Subcutaneous abdominal adipose tissue (tissue), 5 donors: ENCODE data around the gene FARS2.

Experiments
- H3K27ac ChIP-seq: one replicate; pipeline ENCODE4 v1.7.0; 2013; ENCODE audit warnings: low read depth, mild to moderate bottlenecking, inconsistent platforms, low read length, moderate library complexity
- H3K27me3 ChIP-seq, 5 donors: one replicate each; pipeline ENCODE4 v1.7.0; 2013; ENCODE audit warnings: low read length in 5 of 5, inconsistent platforms in 1 of 5; ENCODE audit not compliant: control insufficient read depth in 5 of 5, insufficient read depth in 4 of 5
- H3K36me3 ChIP-seq, 5 donors: one replicate each; pipeline ENCODE4 v1.7.0; 2013; ENCODE audit warnings: low read length in 5 of 5; ENCODE audit not compliant: control insufficient read depth in 5 of 5, insufficient read depth in 5 of 5
- H3K4me1 ChIP-seq, 5 donors: one replicate each; pipeline ENCODE4 v1.7.0; 2013; ENCODE audit warnings: low read length in 5 of 5, mild to moderate bottlenecking in 3 of 5, moderate library complexity in 1 of 5; ENCODE audit not compliant: control insufficient read depth in 5 of 5, insufficient read depth in 5 of 5
- H3K4me3 ChIP-seq, 5 donors: one replicate each; pipeline ENCODE4 v1.7.0; 2013; ENCODE audit warnings: low read length in 5 of 5, low read depth in 1 of 5
- H3K9ac ChIP-seq, 5 donors: one replicate each; pipeline ENCODE4 v1.7.0; 2013; ENCODE audit warnings: low read length in 5 of 5, mild to moderate bottlenecking in 4 of 5, moderate library complexity in 3 of 5
- H3K9me3 ChIP-seq, 5 donors: one replicate each; pipeline ENCODE4 v1.7.0; 2013; ENCODE audit warnings: low read length in 5 of 5; ENCODE audit not compliant: control insufficient read depth in 5 of 5
- donor health status: healthy.
- donor health status: healthy.
- donor health status: healthy.
- donor health status: healthy.
- donor health status: healthy.

Gene FARS2

GRCh38 chr6:5463690-5464089 is 202.4 kb downstream of the FARS2 start:
- Histone ChIP-seq H3K27me3 (no peaks in the 10 kb centered on the region), H3K36me3 (peaks cover 0 to 3% (median 0%) of the 10 kb centered on the region in 5 donors), H3K9me3 (peaks cover 0 to 3% (median 0%) of the 10 kb centered on the region in 5 donors), H3K27ac (no peak overlapping the region), H3K4me1 (peaks cover 0 to 3% (median 3%) of the 10 kb centered on the region in 5 donors), H3K9ac (no peak overlapping the region), H3K4me3 (no peak overlapping the region)

DNA sequence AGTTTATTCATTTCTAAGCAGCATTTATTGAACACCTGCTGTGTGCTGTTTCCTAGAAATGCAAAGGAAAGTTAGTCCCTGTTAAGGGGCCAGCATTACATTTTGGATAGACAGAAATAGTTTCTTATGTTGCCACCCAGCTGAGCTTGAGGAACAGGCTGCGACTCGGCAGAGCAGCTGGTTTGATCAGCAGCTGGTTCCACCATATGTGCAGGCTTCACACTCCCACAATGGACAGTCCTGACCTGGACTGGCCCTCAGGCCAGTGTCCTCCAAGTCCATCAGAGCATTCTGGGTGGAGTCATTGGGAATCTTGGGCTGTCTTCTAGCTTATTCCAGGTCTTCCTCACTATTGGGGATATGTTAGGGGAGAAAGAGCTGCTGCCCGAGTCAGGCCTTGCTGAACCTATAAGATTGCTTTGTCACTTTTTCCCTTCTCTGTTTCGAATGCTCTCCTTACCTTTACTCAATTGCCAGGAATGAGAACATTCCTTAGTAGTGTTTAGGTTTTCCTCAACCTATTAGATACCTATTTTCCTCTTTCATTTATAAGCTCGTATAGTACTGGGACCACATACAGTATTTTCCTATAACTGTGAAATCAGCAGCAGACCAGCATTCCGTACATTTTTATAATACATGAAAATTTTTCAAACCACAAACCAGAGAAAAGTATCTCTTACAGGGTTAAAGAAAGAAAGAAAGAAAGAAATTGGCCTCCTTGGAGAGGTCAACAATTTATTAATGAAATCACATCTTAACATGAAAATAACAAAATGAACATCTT is 203.0 kb downstream of the FARS2 start:
- no peak overlapping the region for H3K4me3 ChIP-seq
- no peak overlapping the region for H3K27ac ChIP-seq
- no peaks in the 10 kb centered on the region for H3K27me3 ChIP-seq
- no peak overlapping the region for H3K9ac ChIP-seq
- H3K36me3 ChIP-seq: peaks cover 0 to 6% (median 0%) of the 10 kb centered on the region in 5 donors
- H3K4me1 ChIP-seq: peaks cover 0 to 3% (median 3%) of the 10 kb centered on the region in 5 donors
- peaks cover 0 to 3% (median 0%) of the 10 kb centered on the region in 5 donors for H3K9me3 ChIP-seq

GRCh38 chr6:5466281-5467136 is 205.2 kb downstream of the FARS2 start:
- Histone ChIP-seq H3K4me1 (peaks cover 0 to 11% (median 6%) of the 10 kb centered on the region in 5 donors), H3K9me3 (peaks cover 0 to under 1% (median 0%) of the 10 kb centered on the region in 5 donors), H3K4me3 (no peak overlapping the region), H3K36me3 (peaks cover 0 to 4% (median 0%) of the 10 kb centered on the region in 5 donors), H3K27me3 (no peaks in the 10 kb centered on the region), H3K27ac (no peak overlapping the region), H3K9ac (no peak overlapping the region)

DNA sequence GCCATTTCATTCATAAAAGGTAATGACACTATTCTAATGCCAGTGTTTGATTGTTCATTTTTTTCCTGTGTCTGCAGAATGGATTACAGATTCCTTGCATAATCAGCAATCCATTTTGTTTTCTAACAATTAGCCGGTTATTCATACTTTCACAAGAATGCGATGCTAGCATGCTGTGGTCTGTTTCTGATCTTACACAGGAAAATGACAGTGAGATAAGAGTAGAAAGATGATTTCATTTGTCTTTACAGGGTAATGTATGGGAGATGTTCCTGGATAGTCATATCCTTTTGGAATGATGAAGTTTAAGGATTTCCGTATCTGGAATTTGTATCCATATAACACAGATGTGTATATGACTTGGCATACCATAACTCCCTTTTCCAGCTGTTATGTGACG is 207.3 kb downstream of the FARS2 start:
- H3K9ac ChIP-seq: no peak overlapping the region
- peaks cover 0 to 13% (median 6%) of the 10 kb centered on the region in 5 donors for H3K4me1 ChIP-seq

DNA sequence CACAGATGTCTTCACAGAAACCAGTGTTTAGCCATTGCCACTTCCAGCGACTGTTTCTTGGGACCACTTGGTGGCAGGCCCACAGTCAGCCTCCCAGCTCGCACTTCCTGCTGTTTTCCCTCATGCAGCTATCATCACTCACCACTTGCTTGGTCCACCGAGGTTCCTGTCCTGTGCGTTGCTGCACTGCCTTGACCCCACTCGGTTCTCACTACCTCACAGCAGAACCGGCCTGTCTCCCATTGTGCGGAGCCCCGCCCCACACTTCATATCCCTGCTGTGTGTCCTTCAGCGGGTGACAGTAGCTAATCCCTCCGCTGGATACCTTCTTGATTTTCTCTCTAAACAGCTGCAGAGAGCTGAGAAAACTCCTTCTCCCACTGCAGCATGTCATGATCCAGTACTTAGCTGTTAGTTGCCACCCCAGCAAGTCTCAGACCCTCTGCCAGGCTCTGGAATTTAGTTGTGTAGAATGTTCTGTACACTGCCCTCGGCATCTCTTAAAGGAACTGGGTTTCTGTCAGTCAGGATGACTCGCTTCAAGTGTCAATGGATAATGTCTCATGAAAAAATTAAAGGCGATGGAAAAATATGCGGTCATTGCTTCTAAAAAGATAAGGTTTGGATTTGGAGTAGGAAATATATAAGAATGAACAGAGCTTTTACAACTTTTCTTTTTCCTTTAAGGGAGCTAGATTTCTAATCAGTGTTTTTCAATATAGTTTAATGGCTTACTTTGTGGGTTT is 208.0 kb downstream of the FARS2 start:
- H3K9ac ChIP-seq: no peak overlapping the region
- H3K9me3 ChIP-seq: no peaks in the 10 kb centered on the region
- H3K4me1 ChIP-seq: peaks cover 0 to 13% (median 6%) of the 10 kb centered on the region in 5 donors
- H3K4me3 ChIP-seq: no peak overlapping the region
- no peak overlapping the region for H3K27ac ChIP-seq
- no peaks in the 10 kb centered on the region for H3K27me3 ChIP-seq
- H3K36me3 ChIP-seq: peaks cover 0 to 4% (median 0%) of the 10 kb centered on the region in 5 donors

More for the DNA sequence above, 207.3 kb downstream of the FARS2 start:
- Histone ChIP-seq H3K27ac (no peak overlapping the region), H3K36me3 (peaks cover 0 to 4% (median 0%) of the 10 kb centered on the region in 5 donors), H3K9me3 (no peaks in the 10 kb centered on the region), H3K27me3 (no peaks in the 10 kb centered on the region), H3K4me3 (no peak overlapping the region)

- Histone ChIP-seq H3K4me3 (no peak overlapping the region), H3K36me3 (peaks cover 0 to 4% (median 0%) of the 10 kb centered on the region in 5 donors), H3K9me3 (no peaks in the 10 kb centered on the region), H3K9ac (no peak overlapping the region), H3K27me3 (no peaks in the 10 kb centered on the region), H3K27ac (no peak overlapping the region), H3K4me1 (peaks cover 0 to 13% (median 6%) of the 10 kb centered on the region in 5 donors)
Observed at GRCh38 chr6:5471044-5471443, 209.7 kb downstream of the FARS2 start.

DNA sequence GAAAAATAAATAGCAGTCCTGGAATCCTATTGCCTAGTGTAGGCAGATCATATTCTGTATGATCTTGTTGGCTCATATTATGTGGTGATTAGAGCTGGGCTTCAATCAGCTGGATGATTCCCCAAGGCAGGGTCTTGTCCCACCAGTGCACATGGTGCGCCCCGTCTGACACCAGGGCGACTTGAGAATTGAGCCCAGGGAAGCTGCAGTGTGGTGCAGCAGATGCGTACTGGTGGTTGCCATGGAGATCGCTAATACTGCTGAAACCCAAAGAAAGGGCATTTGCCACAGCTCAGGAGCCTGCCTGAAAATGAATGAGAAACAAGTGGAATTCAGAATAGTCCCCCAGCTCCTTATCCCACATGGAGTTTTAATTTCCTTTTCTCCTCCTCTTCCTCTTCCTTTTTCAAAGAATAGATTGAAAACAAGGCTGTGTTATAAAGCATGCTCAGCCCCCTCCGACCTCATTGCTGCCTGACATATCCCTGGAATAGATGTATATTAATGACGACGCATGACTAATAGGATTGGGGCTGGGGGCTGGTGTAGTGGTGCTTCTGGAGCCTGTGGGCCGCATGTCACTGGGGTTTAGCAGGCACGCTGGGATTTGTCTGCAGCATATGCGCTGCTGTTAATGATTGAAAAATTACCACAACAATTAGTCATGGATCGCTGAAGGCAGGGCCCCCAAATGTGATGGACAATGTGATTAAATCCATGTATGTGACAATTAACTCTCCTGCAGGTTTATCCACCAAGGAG is 210.5 kb downstream of the FARS2 start:
- Histone ChIP-seq H3K9ac (no peak overlapping the region), H3K36me3 (peaks cover 0 to 4% (median 0%) of the 10 kb centered on the region in 5 donors)

DNA sequence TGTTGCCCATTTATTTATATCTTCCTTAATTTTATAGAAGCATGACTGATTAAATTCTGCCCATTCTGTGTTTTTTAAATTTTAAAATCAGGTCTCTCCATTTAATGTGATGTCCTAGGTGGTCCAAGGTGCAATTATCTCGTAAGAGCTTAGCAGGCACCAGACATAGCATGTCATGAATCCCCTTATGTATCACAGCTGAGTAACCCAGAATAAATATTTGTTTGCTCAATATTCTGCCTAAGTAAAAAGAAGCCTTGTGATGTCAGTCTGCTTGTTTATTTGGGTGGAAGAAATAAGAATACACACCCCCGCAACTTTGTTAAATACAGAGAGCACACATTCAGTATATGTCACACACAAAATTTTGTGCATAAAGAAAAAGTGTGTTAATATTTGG is 211.3 kb downstream of the FARS2 start:
- peaks cover 0 to 9% (median 3%) of the 10 kb centered on the region in 5 donors for H3K4me1 ChIP-seq
- H3K9ac ChIP-seq: no peak overlapping the region
- peaks cover 0 to 4% (median 0%) of the 10 kb centered on the region in 5 donors for H3K36me3 ChIP-seq
- no peak overlapping the region for H3K4me3 ChIP-seq
- H3K27ac ChIP-seq: no peak overlapping the region
- H3K9me3 ChIP-seq: no peaks in the 10 kb centered on the region
- H3K27me3 ChIP-seq: no peaks in the 10 kb centered on the region

More for the DNA sequence above, 210.5 kb downstream of the FARS2 start:
- Histone ChIP-seq H3K4me3 (no peak overlapping the region), H3K9me3 (no peaks in the 10 kb centered on the region), H3K27ac (no peak overlapping the region), H3K27me3 (no peaks in the 10 kb centered on the region), H3K4me1 (peaks cover 0 to 9% (median 3%) of the 10 kb centered on the region in 5 donors)

DNA sequence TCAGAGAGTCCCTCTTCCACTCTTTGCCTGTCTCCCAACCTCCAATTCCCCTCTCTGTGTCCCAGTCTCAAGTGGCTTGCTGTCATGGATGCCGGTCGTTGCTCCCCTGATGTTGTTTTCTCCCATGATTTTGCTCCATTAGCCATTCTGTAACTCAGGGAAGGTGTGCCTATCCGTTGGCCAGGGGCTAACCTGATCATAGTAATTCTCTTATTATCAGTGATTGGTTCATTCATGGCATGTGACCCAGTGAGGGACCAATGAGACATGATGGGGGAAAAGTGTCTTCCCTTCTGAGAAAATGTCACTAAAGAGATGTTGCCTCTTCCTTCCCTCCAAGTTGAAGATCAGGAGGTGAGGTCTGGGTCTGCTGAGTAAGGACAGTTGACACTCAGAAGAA is 214.5 kb downstream of the FARS2 start:
- no peak overlapping the region for H3K9ac ChIP-seq
- peaks cover 0 to 10% (median 7%) of the 10 kb centered on the region in 5 donors for H3K4me1 ChIP-seq
- H3K4me3 ChIP-seq: no peak overlapping the region
- no peaks in the 10 kb centered on the region for H3K27me3 ChIP-seq
- H3K36me3 ChIP-seq: no peaks in the 10 kb centered on the region
- H3K27ac ChIP-seq: no peak overlapping the region
- no peaks in the 10 kb centered on the region for H3K9me3 ChIP-seq
